GM23338 (cell line): ENCODE results near the gene YAP1. TPM values are rescaled to one million over a fixed set of nuclear protein-coding genes. Genes with fewer than 3 reads are reported as not detected.

ENCODE experiments used
- ATAC-seq: fragments of 200-7000 bp; cut with Tn5 transposase; 3 replicates; pipeline ENCODE4 v1.9.1; 2020
- DNase-seq: peaks from one replicate; pipeline ENCODE4 v3.0.0-alpha.2; 2015; ENCODE audit warnings: low spot score
- H2AFZ ChIP-seq: fragments of 200-600 bp; sonication (generic); 2 replicates; pipeline ENCODE4 v1.8.0; 2016; ENCODE audit warnings: antibody characterized with exemption, mild to moderate bottlenecking, moderate library complexity
- H3F3A ChIP-seq: fragments of 200-600 bp; sonication (generic); replicated peaks from 2 replicates; pipeline ENCODE4 v1.8.0; 2017; ENCODE audit warnings: antibody characterized with exemption, mixed run types, low read depth
- H3K27ac ChIP-seq: fragments of 200-600 bp; sonication (generic); 2 replicates; pipeline ENCODE4 v1.6.1; 2016; ENCODE audit warnings: low read depth
- H3K27me3 ChIP-seq: fragments of 200-600 bp; sonication (generic); 2 replicates; pipeline ENCODE4 v1.8.0; 2016; ENCODE audit warnings: mild to moderate bottlenecking, mixed run types, moderate library complexity; ENCODE audit not compliant: insufficient read depth
- H3K36me3 ChIP-seq: fragments of 200-600 bp; sonication (generic); 2 replicates; pipeline ENCODE4 v1.8.0; 2016; ENCODE audit warnings: mild to moderate bottlenecking; ENCODE audit not compliant: insufficient read depth
- H3K4me1 ChIP-seq: fragments of 200-600 bp; sonication (generic); 2 replicates; pipeline ENCODE4 v1.8.0; 2016; ENCODE audit warnings: mild to moderate bottlenecking, moderate library complexity; ENCODE audit not compliant: insufficient read depth
- H3K4me2 ChIP-seq: fragments of 200-600 bp; sonication (generic); 2 replicates; pipeline ENCODE4 v1.7.1; 2017; ENCODE audit warnings: mixed run types
- H3K4me3 ChIP-seq: fragments of 200-600 bp; sonication (generic); 2 replicates; pipeline ENCODE4 v1.6.1; 2016; ENCODE audit warnings: mixed run types
- H3K79me2 ChIP-seq: fragments of 200-600 bp; sonication (generic); replicated peaks from 2 replicates; pipeline ENCODE4 v1.8.0; 2017; ENCODE audit warnings: mild to moderate bottlenecking; ENCODE audit not compliant: insufficient read depth
- H3K9me2 ChIP-seq: fragments of 200-600 bp; sonication (generic); 2 replicates; pipeline ENCODE4 v1.8.0; 2017; ENCODE audit not compliant: insufficient read depth
- H4K20me1 ChIP-seq: fragments of 200-600 bp; sonication (generic); replicated peaks from 2 replicates; pipeline ENCODE4 v1.8.0; 2017; ENCODE audit warnings: mild to moderate bottlenecking; ENCODE audit not compliant: insufficient read depth
- H3K27ac Mint-ChIP-seq: 2 replicates; pipeline ENCODE4 v1.8.0; 2020; ENCODE audit warnings: inconsistent platforms, mild to moderate bottlenecking, moderate library complexity, mixed read lengths
- H3K27me3 Mint-ChIP-seq: 3 replicates; pipeline ENCODE4 v1.8.0; 2022; ENCODE audit warnings: low read depth, mild to moderate bottlenecking, moderate library complexity, mixed read lengths, inconsistent platforms; ENCODE audit not compliant: insufficient read depth, poor library complexity
- H3K36me3 Mint-ChIP-seq: 3 replicates; pipeline ENCODE4 v1.8.0; 2021; ENCODE audit warnings: low read depth, mild to moderate bottlenecking, inconsistent platforms, moderate library complexity, mixed read lengths
- H3K4me1 Mint-ChIP-seq: 3 replicates; pipeline ENCODE4 v1.8.0; 2020; ENCODE audit warnings: mild to moderate bottlenecking, inconsistent platforms, mixed read lengths
- H3K4me3 Mint-ChIP-seq: 3 replicates; pipeline ENCODE4 v1.8.0; 2021; ENCODE audit warnings: moderate library complexity, mild to moderate bottlenecking, inconsistent platforms, mixed read lengths
- H3K9me3 Mint-ChIP-seq: 3 replicates; pipeline ENCODE4 v1.8.0; 2020; ENCODE audit warnings: moderate library complexity, mild to moderate bottlenecking, inconsistent platforms, mixed read lengths
- EZH2 ChIP-seq: fragments of 200-600 bp; sonication (generic); IDR thresholded peaks from one replicate; pipeline ENCODE4 v1.8.0; 2017; ENCODE audit warnings: antibody characterized with exemption, mild to moderate bottlenecking, low read depth; ENCODE audit not compliant: unreplicated experiment
- JUNB ChIP-seq: IDR thresholded peaks from one replicate; pipeline ENCODE4 v1.6.1; 2016; ENCODE audit warnings: antibody characterized with exemption; ENCODE audit not compliant: unreplicated experiment
- REST ChIP-seq: IDR thresholded peaks from one replicate; pipeline ENCODE4 v1.6.1; 2018; ENCODE audit warnings: antibody characterized with exemption; ENCODE audit not compliant: unreplicated experiment
- STAT1 ChIP-seq: IDR thresholded peaks from one replicate; pipeline ENCODE4 v1.6.1; 2016; ENCODE audit warnings: antibody characterized with exemption; ENCODE audit not compliant: unreplicated experiment
- ZNF462 ChIP-seq: fragments of 250-450 bp; sonication (Bioruptor Pico); IDR thresholded peaks from 2 replicates; pipeline ENCODE4 v1.5.0; 2020; ENCODE audit warnings: mild to moderate bottlenecking, moderate library complexity
- polyA plus RNA-seq: library from polyadenylated mRNA; unstranded; fragments of >200 nt; fragmentation: Nextera tagmentation; extraction: Ambion mirVana; gene quantifications from 2 replicates; pipeline ENCODE4 v1.2.1, GENCODE V29; 2016
- total RNA-seq: library from RNA; depleted of rRNA; stranded (reverse); fragments of >200 nt; shearing (Covaris generic); gene quantifications from 2 replicates; pipeline ENCODE4 v1.2.3, GENCODE V29; 2014

Gene YAP1
- total and polyA plus RNA-seq, 2 experiments from 2014 or later, result 17.2 to 155 TPM

GRCh38 chr11:102071497-102072472 lies 38.5 kb upstream of the YAP1 start:
- Histone ChIP-seq H4K20me1 (no peaks in the 10 kb centered on the region), H3K4me2 (no peak overlapping the region), H3K4me1 (no peaks in the 10 kb centered on the region), H3F3A (no peaks in the 10 kb centered on the region), H2AFZ (no peak overlapping the region), H3K4me3 (no peak overlapping the region), H3K27ac (no peak overlapping the region), H3K27me3 (no peaks in the 10 kb centered on the region), H3K36me3 (no peaks in the 10 kb centered on the region), H3K79me2 (no peaks in the 10 kb centered on the region), H3K9me2 (no peaks in the 10 kb centered on the region)
- no peaks in the 10 kb centered on the region for H3K27me3 Mint-ChIP-seq
- DNase-seq, result no peak
- H3K4me1 Mint-ChIP-seq, result peaks cover 3% of the 10 kb centered on the region; the same call in 2 of the 3 replicates
- H3K4me3 Mint-ChIP-seq, result no peak overlapping the region
- peaks cover 26% of the 10 kb centered on the region for H3K9me3 Mint-ChIP-seq
- peaks cover 15% of the 10 kb centered on the region for H3K36me3 Mint-ChIP-seq
- TF ChIP-seq REST (no peak), STAT1 (no peak), JUNB (no peak), ZNF462 (CRISPR knock-in tag) (no peak), EZH2 (no peak)
- H3K27ac Mint-ChIP-seq, result no peak overlapping the region
- no peak for ATAC-seq
